BJ (cell line): Measurements from ENCODE around the gene MAJIN. TPM values are rescaled to one million over a fixed set of nuclear protein-coding genes. Genes with fewer than 3 reads are reported as not detected.

Source experiments
- CTCF ChIA-PET: fragments of 350-600 bp; formaldehyde crosslinking; extraction: SDS; loops from one replicate; lab custom pipeline; 2021; ENCODE audit warnings: antibody characterized with exemption, inconsistent platforms; lab: Yijun Ruan, JAX
- POLR2A ChIA-PET: fragments of 300-600 bp; sonication (Branson Sonifier 250); formaldehyde crosslinking; extraction: SDS; loops from one replicate; lab custom pipeline; 2021; ENCODE audit warnings: antibody characterized with exemption; lab: Charles Lee
- DNase-seq: peaks from one replicate; pipeline ENCODE4 v3.0.0-alpha.2; 2011; ENCODE audit warnings: low read depth
- H3K27me3 ChIP-seq: 2 replicates; pipeline ENCODE4 v1.6.0; 2011; ENCODE audit warnings: low read length; ENCODE audit not compliant: control insufficient read depth, insufficient read depth
- H3K36me3 ChIP-seq: 2 replicates; pipeline ENCODE4 v1.5.1; 2011; ENCODE audit warnings: low read length; ENCODE audit not compliant: control insufficient read depth, insufficient read depth
- H3K4me3 ChIP-seq: 2 replicates; pipeline ENCODE4 v1.5.1; 2011; ENCODE audit warnings: low read depth, mild to moderate bottlenecking, control low read depth, low read length
- polyA plus RNA-seq: library from polyadenylated mRNA; depleted of rRNA; stranded (reverse); fragments of >200 nt; gene quantifications from 2 replicates; pipeline ENCODE4 v1.2.3, GENCODE V29; 2011
- TF ChIP-seq, protein P1 (sequence below): IDR thresholded peaks from 2 replicates; pipeline ENCODE4 v1.5.1; 2011; ENCODE audit warnings: low read depth, mild to moderate bottlenecking, control low read depth, inconsistent platforms, low read length, moderate library complexity; ENCODE audit not compliant: insufficient read depth

Gene MAJIN
- polyA plus RNA-seq, 1 experiment: not detected

GRCh38 chr11:64893194-64894069 is 78.5 kb downstream of the MAJIN start:
- Histone ChIP-seq H3K27me3 (no peaks in the 10 kb centered on the region), H3K36me3 (peaks cover 12% of the 10 kb centered on the region), H3K4me3 (no peak overlapping the region)
- CTCF ChIA-PET: interaction anchor here (0.6 to 29.7 kb wide), 13 partner anchors 10 to 204 kb away, joined by 3 to 797 read pairs (median 6); partner anchors contain the start of genes ARL2, BATF2 and CDC42BPG
- TF ChIP-seq, protein P1, sequence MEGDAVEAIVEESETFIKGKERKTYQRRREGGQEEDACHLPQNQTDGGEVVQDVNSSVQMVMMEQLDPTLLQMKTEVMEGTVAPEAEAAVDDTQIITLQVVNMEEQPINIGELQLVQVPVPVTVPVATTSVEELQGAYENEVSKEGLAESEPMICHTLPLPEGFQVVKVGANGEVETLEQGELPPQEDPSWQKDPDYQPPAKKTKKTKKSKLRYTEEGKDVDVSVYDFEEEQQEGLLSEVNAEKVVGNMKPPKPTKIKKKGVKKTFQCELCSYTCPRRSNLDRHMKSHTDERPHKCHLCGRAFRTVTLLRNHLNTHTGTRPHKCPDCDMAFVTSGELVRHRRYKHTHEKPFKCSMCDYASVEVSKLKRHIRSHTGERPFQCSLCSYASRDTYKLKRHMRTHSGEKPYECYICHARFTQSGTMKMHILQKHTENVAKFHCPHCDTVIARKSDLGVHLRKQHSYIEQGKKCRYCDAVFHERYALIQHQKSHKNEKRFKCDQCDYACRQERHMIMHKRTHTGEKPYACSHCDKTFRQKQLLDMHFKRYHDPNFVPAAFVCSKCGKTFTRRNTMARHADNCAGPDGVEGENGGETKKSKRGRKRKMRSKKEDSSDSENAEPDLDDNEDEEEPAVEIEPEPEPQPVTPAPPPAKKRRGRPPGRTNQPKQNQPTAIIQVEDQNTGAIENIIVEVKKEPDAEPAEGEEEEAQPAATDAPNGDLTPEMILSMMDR: no peak
- DNase-seq: no peak
- POLR2A ChIA-PET: no interaction called here

- Histone ChIP-seq H3K36me3 (peaks cover 10% of the 10 kb centered on the region), H3K27me3 (no peaks in the 10 kb centered on the region), H3K4me3 (no peak overlapping the region)
- TF ChIP-seq, protein P1: no peak
- CTCF ChIA-PET: interaction anchor here (2.3 to 29.7 kb wide), 3 partner anchors 9 to 37 kb away, joined by 8 to 797 read pairs (median 32); partner anchors contain the start of gene CDC42BPG
- POLR2A ChIA-PET: no interaction called here
- no peak for DNase-seq
Observed at GRCh38 chr11:64892838-64893193, 79.1 kb downstream of the MAJIN start.

DNA sequence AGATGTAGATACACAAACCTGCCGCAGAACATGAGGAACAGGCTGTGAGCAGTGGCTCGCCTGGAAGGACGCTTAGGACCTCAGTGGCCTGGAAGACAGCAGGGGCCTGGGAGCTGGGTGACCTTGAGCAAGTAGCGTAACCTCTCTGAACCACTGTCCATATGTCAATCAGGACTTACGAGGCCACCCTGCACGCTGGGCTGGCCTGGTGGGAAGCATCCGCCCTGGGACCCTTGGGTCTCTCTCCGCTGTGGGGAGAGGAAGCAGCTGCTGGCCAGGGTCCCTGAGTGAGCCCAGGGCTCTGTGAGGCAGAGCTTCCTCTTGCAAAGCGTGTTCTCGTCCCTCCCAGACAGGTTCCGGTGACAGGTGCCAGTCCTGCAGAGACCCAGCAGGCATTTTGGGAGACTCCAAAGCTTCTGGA is 79.5 kb downstream of the MAJIN start:
- CTCF ChIA-PET: interaction anchor here (2.3 to 29.7 kb wide), 3 partner anchors 9 to 36 kb away, joined by 8 to 797 read pairs (median 32); partner anchors contain the start of gene CDC42BPG
- no peak for DNase-seq
- H3K36me3 ChIP-seq: peaks cover 10% of the 10 kb centered on the region
- POLR2A ChIA-PET: no interaction called here
- H3K27me3 ChIP-seq: no peaks in the 10 kb centered on the region
- no peak overlapping the region for H3K4me3 ChIP-seq
- TF ChIP-seq, protein P1: no peak

- DNase-seq: no peak
- TF ChIP-seq, protein P1: no peak
- CTCF ChIA-PET: interaction anchor here (3.0 to 29.7 kb wide), 2 partner anchors 13 to 36 kb away, joined by 8 to 797 read pairs; partner anchors contain the start of gene CDC42BPG
- H3K27me3 ChIP-seq: no peaks in the 10 kb centered on the region
- H3K4me3 ChIP-seq: no peak overlapping the region
- peaks cover 7% of the 10 kb centered on the region for H3K36me3 ChIP-seq
- POLR2A ChIA-PET: no interaction called here
Observed at GRCh38 chr11:64891880-64892279, 80.0 kb downstream of the MAJIN start.

DNA sequence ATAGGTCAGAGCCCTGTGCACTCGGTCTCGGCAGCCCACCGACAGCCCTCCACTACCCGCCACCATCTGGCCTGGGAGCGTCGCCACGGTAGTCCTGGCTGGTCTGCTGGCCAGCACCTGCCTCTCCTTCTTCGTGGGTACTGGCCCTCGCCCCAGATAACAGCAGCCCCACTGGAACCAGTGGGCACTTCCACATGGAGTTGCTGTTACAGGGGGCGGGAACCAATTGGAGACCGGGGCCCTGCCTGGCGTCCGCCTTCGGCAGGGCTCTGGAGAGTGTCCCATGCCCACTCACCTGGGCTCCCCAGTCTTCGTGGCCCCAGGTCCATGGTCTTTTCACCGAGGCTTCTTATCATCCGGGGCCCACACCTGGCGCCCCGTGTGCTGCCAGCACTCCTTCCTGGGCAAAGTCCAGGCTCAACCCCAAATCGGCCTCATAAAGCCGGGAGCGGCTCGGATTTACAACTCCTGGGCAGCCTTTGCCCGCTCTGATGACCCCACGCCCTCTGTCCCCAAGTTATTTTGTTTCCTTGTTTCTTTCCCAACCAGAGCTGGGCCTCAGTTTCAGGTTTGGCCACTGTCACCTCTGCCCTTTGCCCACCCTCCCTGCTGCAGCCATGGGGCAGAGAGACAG is 80.6 kb downstream of the MAJIN start:
- Histone ChIP-seq H3K4me3 (no peak overlapping the region), H3K36me3 (peaks cover 7% of the 10 kb centered on the region), H3K27me3 (no peaks in the 10 kb centered on the region)
- ChIA-PET CTCF (interaction anchor here (0.5 to 29.7 kb wide), 5 partner anchors 12 to 203 kb away, joined by 3 to 797 read pairs (median 8); partner anchors contain the start of genes CDC42BPG and EHD1), POLR2A (no interaction called here)
- DNase-seq: no peak
- TF ChIP-seq, protein P1: no peak
